NCI-H146 treated with DMSO at 0.1 percent for 48 hours (cell line): ENCODE data around the gene NUCB1.

ENCODE experiments used
- DNase-seq: peaks from one replicate; lab custom pipeline; 2025; ENCODE audit not compliant: unreplicated experiment; lab: John Stamatoyannopoulos, UW

The NUCB1 gene

GRCh38 chr19:48933382-48933932 lies 33.3 kb downstream of the NUCB1 start, which contains the start of gene DHDH:
DHDH (plus strand) TSS chr19:48933699; CDS start chr19:48933722, 23 bp downstream.
- DNase-seq: peak; percentile 93

- no peak for DNase-seq
These were observed 34.7 kb downstream of the NUCB1 start for GRCh38 chr19:48934837-48935236.

- no peak for DNase-seq
These were observed 35.8 kb downstream of the NUCB1 start for GRCh38 chr19:48935864-48936263.

GRCh38 chr19:48938256-48938655 lies 38.1 kb downstream of the NUCB1 start:
- DNase-seq: no peak

GRCh38 chr19:48940902-48941301 lies 40.8 kb downstream of the NUCB1 start:
- DNase-seq: no peak

- DNase-seq: no peak
These were observed 43.0 kb downstream of the NUCB1 start for GRCh38 chr19:48943081-48943480.

- no peak for DNase-seq
These were observed 45.3 kb downstream of the NUCB1 start for GRCh38 chr19:48945415-48945814.

- DNase-seq: no peak
These were observed 45.7 kb downstream of the NUCB1 start for GRCh38 chr19:48945817-48946216.

- DNase-seq: no peak
These were observed 46.5 kb downstream of the NUCB1 start for GRCh38 chr19:48946463-48947257.

- no peak for DNase-seq
These were observed 47.1 kb downstream of the NUCB1 start for GRCh38 chr19:48947258-48947542.

GRCh38 chr19:48950159-48950558 lies 50.0 kb downstream of the NUCB1 start:
- DNase-seq: no peak

GRCh38 chr19:48950830-48951519 lies 50.9 kb downstream of the NUCB1 start:
- no peak for DNase-seq

GRCh38 chr19:48953141-48953540 lies 53.0 kb downstream of the NUCB1 start:
- no peak for DNase-seq

GRCh38 chr19:48953990-48954594 lies 54.0 kb downstream of the NUCB1 start:
- DNase-seq: no peak

GRCh38 chr19:48954595-48955307 lies 54.6 kb downstream of the NUCB1 start, which contains the start of gene BAX:
BAX (plus strand) TSS chr19:48954875; CDS start chr19:48954929, 54 bp downstream.
- DNase-seq: peak; percentile 93

- no peak for DNase-seq
These were observed 55.3 kb downstream of the NUCB1 start for GRCh38 chr19:48955308-48955958.

GRCh38 chr19:48958006-48958405 lies 57.9 kb downstream of the NUCB1 start:
- no peak for DNase-seq

GRCh38 chr19:48959341-48960239 lies 59.5 kb downstream of the NUCB1 start:
- no peak for DNase-seq

- no peak for DNase-seq
These were observed 61.0 kb downstream of the NUCB1 start for GRCh38 chr19:48961051-48961649.
